ENCODE measurements around the gene RANGAP1. TPM values are rescaled to one million over a fixed set of nuclear protein-coding genes. Genes with fewer than 3 reads are reported as not detected.

The RANGAP1 gene
- total and polyA plus RNA-seq, 2 of the 13 experiments (the other 11 are each of a cell fraction or from before 2014, with no cell fraction given): 51.8 to 83.9 TPM

- TF ChIP-seq HNF1B (CRISPR knock-in tag; IDR thresholded peaks at IDR 0.05) (no peak), ZNF841 (CRISPR knock-in tag; IDR thresholded peaks at IDR 0.05; ENCODE audit: borderline replicate concordance) (no peak), ZSCAN21 (CRISPR knock-in tag; IDR thresholded peaks at IDR 0.05; ENCODE audit: borderline replicate concordance) (0 out of 2 replicates have a peak, but pooled peaks have one; percentile 57), JUND (CRISPR knock-in tag; IDR thresholded peaks at IDR 0.05) (no peak), ZNF234 (CRISPR knock-in tag; conservative IDR thresholded peaks at IDR 0.05) (no peak), ZNF10 (CRISPR knock-in tag; IDR thresholded peaks at IDR 0.05; ENCODE audit: borderline replicate concordance, low read depth) (no peak), HINFP (CRISPR knock-in tag; IDR thresholded peaks at IDR 0.05; ENCODE audit: low read depth) (no peak), NCOR1 (IDR thresholded peaks at IDR 0.05; ENCODE audit: borderline replicate concordance, low read length) (peak; percentile 35; the same call in 1 of the 2 replicates), ZMYM2 (CRISPR knock-in tag; IDR thresholded peaks at IDR 0.05) (no peak), GABPB1 (CRISPR knock-in tag; IDR thresholded peaks at IDR 0.05) (0 out of 2 replicates have a peak, but pooled peaks have one; percentile 10), TRIM24 (CRISPR knock-in tag; IDR thresholded peaks at IDR 0.05) (no peak), HNRNPL (IDR thresholded peaks at IDR 0.05; ENCODE audit: low read depth, low read length) (peak; percentile 89)
These were observed 62.5 kb downstream of the RANGAP1 start (continued) for GRCh38 chr22:41223535-41223934.
